H1 (cell line): Measurements from ENCODE around the gene FBXL15. TPM values are rescaled to one million over a fixed set of nuclear protein-coding genes. Genes with fewer than 3 reads are reported as not detected.

Experiments used
- CTCF ChIA-PET: fragments of 300-600 bp; sonication (Branson Sonifier 250); formaldehyde crosslinking; loops from one replicate; lab custom pipeline; 2021; ENCODE audit not compliant: partially characterized antibody; lab: Charles Lee
- POLR2A ChIA-PET: fragments of 300-600 bp; sonication (Branson Sonifier 250); formaldehyde crosslinking; loops from one replicate; lab custom pipeline; 2021; ENCODE audit warnings: inconsistent platforms; ENCODE audit not compliant: partially characterized antibody; lab: Charles Lee
- DNase-seq, 2 experiments: peaks; one replicate each; pipeline versions ENCODE4 v3.0.0 to v3.0.0-alpha.2; 2010 to 2022; ENCODE audit warnings: low spot score in 2 of 2, low read depth in 1 of 2, mixed read lengths in 1 of 2
- FAIRE-seq: peaks from 2 replicates; lab custom pipeline; 2011; peaks lifted over from hg19 to GRCh38; lab: Jason Lieb, UNC
- H2AFZ ChIP-seq: 2 replicates; pipeline ENCODE4 v1.8.1; 2012; ENCODE audit warnings: low read length, inconsistent platforms
- H2AK5ac ChIP-seq: 2 replicates; pipeline ENCODE4 v1.6.1; 2013; ENCODE audit warnings: low read depth, low read length
- H2BK120ac ChIP-seq: replicated peaks from 2 replicates; pipeline ENCODE3; 2013; ENCODE audit warnings: low read depth, low read length, inconsistent platforms
- H2BK12ac ChIP-seq: 2 replicates; pipeline ENCODE4 v1.6.1; 2013; ENCODE audit warnings: low read depth, low read length
- H2BK15ac ChIP-seq: 2 replicates; pipeline ENCODE4 v1.6.1; 2013; ENCODE audit warnings: low read length
- H2BK20ac ChIP-seq: 2 replicates; pipeline ENCODE4 v1.6.1; 2013; ENCODE audit warnings: low read length
- H2BK5ac ChIP-seq: 2 replicates; pipeline ENCODE4 v1.6.1; 2013; ENCODE audit warnings: low read depth, low read length
- H3K14ac ChIP-seq: 2 replicates; pipeline ENCODE4 v1.6.1; 2013; ENCODE audit warnings: inconsistent platforms; ENCODE audit not compliant: insufficient read length
- H3K18ac ChIP-seq: 2 replicates; pipeline ENCODE4 v1.6.1; 2013; ENCODE audit warnings: low read length; ENCODE audit errors: extremely low read depth
- H3K23ac ChIP-seq: 2 replicates; pipeline ENCODE4 v1.6.1; 2013; ENCODE audit warnings: inconsistent platforms; ENCODE audit not compliant: insufficient read length
- H3K23me2 ChIP-seq: 2 replicates; pipeline ENCODE4 v1.6.1; 2013; ENCODE audit warnings: low read depth, low read length
- H3K27ac ChIP-seq: 2 replicates; pipeline ENCODE4 v1.6.1; 2011; ENCODE audit warnings: low read depth, low read length, inconsistent platforms
- H3K27me3 ChIP-seq, 4 experiments: replicated peaks in 1 of 4; 1 replicate in 1 of 4; 2 replicates in 3 of 4; pipeline versions ENCODE4 v1.6.1 to v1.8.1; 2011 to 2013; ENCODE audit warnings: low read length in 3 of 4, mild to moderate bottlenecking in 3 of 4, inconsistent platforms in 2 of 4, mixed read lengths in 2 of 4, moderate library complexity in 1 of 4; ENCODE audit not compliant: control insufficient read depth in 3 of 4, insufficient read depth in 3 of 4; ENCODE audit errors: extremely low read depth in 1 of 4
- H3K36me3 ChIP-seq, 4 experiments: 2 replicates each; pipeline versions ENCODE4 v1.6.1 to v1.8.1; 2011 to 2013; ENCODE audit warnings: mild to moderate bottlenecking in 4 of 4, low read length in 3 of 4, moderate library complexity in 2 of 4, control low read depth in 1 of 4, inconsistent platforms in 1 of 4; ENCODE audit not compliant: insufficient read depth in 4 of 4, control insufficient read depth in 2 of 4
- H3K4ac ChIP-seq: replicated peaks from 2 replicates; pipeline ENCODE3; 2013; ENCODE audit warnings: low read length, low read depth, mixed read lengths, inconsistent platforms; ENCODE audit not compliant: insufficient read length
- H3K4me1 ChIP-seq, 4 experiments: replicated peaks in 1 of 4; 1 replicate in 1 of 4; 2 replicates in 3 of 4; pipeline versions ENCODE4 v1.6.1 to v1.8.1; 2011 to 2013; ENCODE audit warnings: low read length in 3 of 4, inconsistent platforms in 2 of 4, mixed read lengths in 1 of 4; ENCODE audit not compliant: insufficient read depth in 4 of 4, control insufficient read depth in 3 of 4
- H3K4me2 ChIP-seq, 2 experiments: 2 replicates each; pipeline versions ENCODE4 v1.6.1 to v1.8.1; 2011 to 2013; ENCODE audit warnings: low read depth in 2 of 2, low read length in 2 of 2, control low read depth in 1 of 2, inconsistent platforms in 1 of 2, mild to moderate bottlenecking in 1 of 2; ENCODE audit not compliant: insufficient read depth in 1 of 2
- H3K4me3 ChIP-seq, 4 experiments: fragments of 200-600, 300-600 bp in 1 of 4; sonication (generic), shearing (Covaris generic), sonication (Bioruptor Twin) in 1 of 4; 2 replicates each; pipeline versions ENCODE4 v1.5.1 to v1.8.1; 2011 to 2016; ENCODE audit warnings: low read length in 4 of 4, low read depth in 3 of 4, control low read depth in 2 of 4, inconsistent platforms in 2 of 4, mild to moderate bottlenecking in 2 of 4, mixed read lengths in 1 of 4, moderate library complexity in 1 of 4; ENCODE audit not compliant: insufficient read depth in 2 of 4; ENCODE audit errors: extremely low read depth in 1 of 4
- H3K56ac ChIP-seq: replicated peaks from 2 replicates; pipeline ENCODE3; 2013; ENCODE audit warnings: low read depth, mild to moderate bottlenecking, mixed read lengths, low read length, inconsistent platforms; ENCODE audit not compliant: insufficient read length
- H3K79me1 ChIP-seq: 2 replicates; pipeline ENCODE4 v1.6.1; 2013; ENCODE audit warnings: low read depth, low read length, control low read depth
- H3K79me2 ChIP-seq, 2 experiments: 2 replicates each; pipeline versions ENCODE4 v1.6.1 to v1.8.1; 2012 to 2013; ENCODE audit warnings: low read length in 2 of 2, mild to moderate bottlenecking in 2 of 2, inconsistent platforms in 1 of 2; ENCODE audit not compliant: insufficient read depth in 2 of 2, control insufficient read depth in 1 of 2
- H3K9ac ChIP-seq, 4 experiments: replicated peaks in 1 of 4; 1 replicate in 1 of 4; 2 replicates in 3 of 4; pipeline versions ENCODE4 v1.6.1 to v1.8.1; 2011 to 2013; ENCODE audit warnings: low read depth in 3 of 4, low read length in 3 of 4, control low read depth in 2 of 4, mild to moderate bottlenecking in 2 of 4, moderate library complexity in 2 of 4, inconsistent platforms in 1 of 4; ENCODE audit errors: extremely low read depth in 1 of 4
- H3K9me3 ChIP-seq, 2 experiments: 2 replicates each; pipeline versions ENCODE4 v1.6.1 to v1.8.1; 2012 to 2013; ENCODE audit warnings: mild to moderate bottlenecking in 2 of 2, moderate library complexity in 2 of 2, control low read depth in 1 of 2, inconsistent platforms in 1 of 2, low read depth in 1 of 2, low read length in 1 of 2, mixed read lengths in 1 of 2; ENCODE audit not compliant: insufficient read depth in 2 of 2
- H4K20me1 ChIP-seq, 2 experiments: replicated peaks in 1 of 2; 2 replicates each; pipeline versions ENCODE3 to v1.8.1; 2011 to 2013; ENCODE audit warnings: inconsistent platforms in 2 of 2, low read length in 2 of 2, mild to moderate bottlenecking in 1 of 2; ENCODE audit not compliant: insufficient read depth in 2 of 2, control insufficient read depth in 1 of 2
- H4K5ac ChIP-seq: 2 replicates; pipeline ENCODE4 v1.6.1; 2013; ENCODE audit warnings: low read length, low read depth, mixed read lengths, inconsistent platforms; ENCODE audit not compliant: insufficient read length
- H4K8ac ChIP-seq: 2 replicates; pipeline ENCODE4 v1.8.0; 2013; ENCODE audit warnings: mild to moderate bottlenecking, moderate library complexity, low read length, inconsistent platforms; ENCODE audit not compliant: insufficient read depth; ENCODE audit errors: extremely low read depth
- H4K91ac ChIP-seq: replicated peaks from 2 replicates; pipeline ENCODE3; 2013; ENCODE audit warnings: low read length, mixed read lengths, inconsistent platforms; ENCODE audit not compliant: insufficient read length
- WGBS, 2 experiments: shearing (Covaris generic) in 1 of 2; methylation state at CpG; one replicate each; pipeline versions ENCODE4 v1.1.6 to v1.1.7; 2013 to 2015; ENCODE audit warnings: low lambda C conversion rate in 2 of 2, mixed read lengths in 2 of 2, inconsistent platforms in 1 of 2, low coverage in 1 of 2, missing lambda C conversion rate in 1 of 2; ENCODE audit not compliant: insufficient replicate concordance in 2 of 2, insufficient coverage in 1 of 2, insufficient read length in 1 of 2; ENCODE audit errors: extremely low coverage in 1 of 2, missing lambda C conversion rate in 1 of 2; 5-methylcytosine and 5-hydroxymethylcytosine counted together
- polyA plus RNA-seq, 7 experiments: library from polyadenylated mRNA; depleted of rRNA in 3 of 7; stranded (reverse) in 5 of 7; unstranded in 2 of 7; fragments of >200 nt in 5 of 7; fragments of 200-250 nt in 2 of 7; gene quantifications; 1 replicate in 5 of 7; 2 replicates in 1 of 7; 4 replicates in 1 of 7; pipeline versions ENCODE4 v1.2.1 to v1.2.3, GENCODE V29; 2011 to 2013; ENCODE audit warnings: missing spikeins in 2 of 7, mixed read lengths in 2 of 7
- total RNA-seq: library from RNA; stranded (reverse); fragmentation: NEBNext Ultra II Directional; extraction: Animal tissue kit (Norgen Biotek cat#: 25700); gene quantifications from 2 replicates; pipeline ENCODE4 v1.2.1, GENCODE V29; 2021
- TF ChIP-seq, protein P1 (sequence below): IDR thresholded peaks from 2 replicates; pipeline ENCODE4 v1.6.1; 2011; ENCODE audit warnings: low read length, improper control_type of control experiment

The FBXL15 gene
- total and polyA plus RNA-seq, 2 of the 8 experiments (the other 6 are each of a cell fraction or from before 2014, with no cell fraction given) = 11.3 to 22.6 TPM

DNA sequence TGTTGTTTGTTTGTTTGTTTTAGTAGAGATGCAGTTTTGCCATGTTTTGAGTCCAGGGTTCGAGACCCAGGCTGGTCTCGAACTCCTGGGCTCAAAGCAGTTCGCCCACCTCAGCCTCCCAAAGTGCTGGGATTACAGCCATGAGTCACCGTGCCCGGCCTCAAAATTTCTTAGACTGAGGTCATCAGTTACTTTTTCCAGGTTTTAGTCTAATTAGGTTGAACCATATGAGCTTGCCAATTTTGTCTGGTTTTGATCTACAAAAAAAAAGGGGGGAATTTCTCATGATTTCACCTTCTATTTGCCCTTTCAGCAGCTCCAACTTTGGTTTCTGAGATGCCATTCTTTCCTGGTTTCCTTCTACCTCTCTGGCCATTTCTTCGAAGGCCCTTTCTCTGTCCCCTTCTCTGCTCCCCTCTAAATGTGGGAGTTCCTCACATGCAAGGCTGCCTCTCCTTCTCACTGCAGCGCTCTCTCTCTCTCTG lies 6.2 kb downstream of the FBXL15 start:
- H3K4me1 ChIP-seq = peaks cover 0 to 18% (median 9%) of the 10 kb centered on the region in 4 experiments; a peak in 6 of 7 replicates
- no peak overlapping the region for H3K9ac ChIP-seq
- no peak overlapping the region for H3K14ac ChIP-seq
- H3K56ac ChIP-seq = no peak overlapping the region
- no peaks in the 10 kb centered on the region for H3K27me3 ChIP-seq
- peaks cover 5 to 7% of the 10 kb centered on the region in 2 experiments for H4K20me1 ChIP-seq
- no peak overlapping the region for H4K8ac ChIP-seq
- no peak overlapping the region for H3K4me2 ChIP-seq
- H3K4ac ChIP-seq = no peak overlapping the region
- no peak overlapping the region for H3K27ac ChIP-seq
- no peaks in the 10 kb centered on the region for H3K79me1 ChIP-seq
- no peak overlapping the region for H3K18ac ChIP-seq
- H4K5ac ChIP-seq = no peak overlapping the region
- H2BK5ac ChIP-seq = no peak overlapping the region
- H3K23me2 ChIP-seq = peaks cover 8% of the 10 kb centered on the region
- no peak overlapping the region for H2BK20ac ChIP-seq
- no peak overlapping the region for H2AFZ ChIP-seq
- no peak overlapping the region for H2BK12ac ChIP-seq
- ChIA-PET POLR2A (interaction anchor here (1.3 to 7.9 kb wide), 3 partner anchors 15 to 52 kb away, joined by 3 to 54 read pairs (median 11); partner anchors contain the start of gene C10orf95), CTCF (interaction anchor here (0.8 to 9.5 kb wide), 10 partner anchors 9 to 257 kb away, joined by 3 to 77 read pairs (median 6); no protein-coding TSS in a partner anchor)
- FAIRE-seq (no peak), DNase-seq (no peak)
- H4K91ac ChIP-seq = no peak overlapping the region
- H3K23ac ChIP-seq = no peak overlapping the region
- H2BK120ac ChIP-seq = no peak overlapping the region
- WGBS, 2 experiments = 90% methylated on average over 7 of the region's 7 CpGs; no CpG with 5 or more reads in 1 of the 2 experiments
- H2AK5ac ChIP-seq = no peak overlapping the region
- no peaks in the 10 kb centered on the region for H3K9me3 ChIP-seq
- H3K4me3 ChIP-seq = no peak overlapping the region
- peaks cover 0 to 3% (median 0%) of the 10 kb centered on the region in 4 experiments; a peak in 1 of 8 replicates for H3K36me3 ChIP-seq
- H3K79me2 ChIP-seq = no peaks in the 10 kb centered on the region; a peak in 1 of 4 replicates
- no peak overlapping the region for H2BK15ac ChIP-seq
- TF ChIP-seq, protein P1, sequence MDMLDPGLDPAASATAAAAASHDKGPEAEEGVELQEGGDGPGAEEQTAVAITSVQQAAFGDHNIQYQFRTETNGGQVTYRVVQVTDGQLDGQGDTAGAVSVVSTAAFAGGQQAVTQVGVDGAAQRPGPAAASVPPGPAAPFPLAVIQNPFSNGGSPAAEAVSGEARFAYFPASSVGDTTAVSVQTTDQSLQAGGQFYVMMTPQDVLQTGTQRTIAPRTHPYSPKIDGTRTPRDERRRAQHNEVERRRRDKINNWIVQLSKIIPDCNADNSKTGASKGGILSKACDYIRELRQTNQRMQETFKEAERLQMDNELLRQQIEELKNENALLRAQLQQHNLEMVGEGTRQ = no peak
